ENCODE measurements around the gene RTKN2. TPM values are rescaled to one million over a fixed set of nuclear protein-coding genes. Genes with fewer than 3 reads are reported as not detected.

The RTKN2 gene
- total RNA-seq, 4 donors from 2014 or later: 4.9 to 10.8 (median 9.7) TPM

DNA sequence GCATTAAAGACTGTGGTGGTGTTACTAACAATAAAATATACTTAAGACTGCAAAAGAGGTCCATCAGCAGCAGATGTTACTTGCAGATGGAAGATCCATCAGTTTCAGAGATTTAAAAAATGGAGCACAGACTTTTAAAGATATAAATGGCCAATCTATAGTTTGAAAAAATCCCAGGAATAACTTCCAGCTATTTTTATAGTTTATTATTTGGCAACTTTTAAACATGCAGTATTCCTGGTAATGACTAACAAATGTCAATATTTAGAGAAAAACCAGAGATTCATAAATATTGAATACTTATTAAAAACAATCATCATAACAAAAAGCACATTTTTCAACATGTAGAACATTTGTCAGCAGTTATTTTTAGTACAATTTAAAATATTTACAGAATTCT lies 30.7 kb downstream of the RTKN2 start:
- DNase-seq: no peak
- intact Hi-C loops (cut with DNase I): no loop called here
- H3K27me3 ChIP-seq: no peaks in the 10 kb centered on the region
- H3K36me3 ChIP-seq: no peaks in the 10 kb centered on the region
- H3K4me3 ChIP-seq: no peak overlapping the region
- no peak for TF ChIP-seq POLR2A (IDR thresholded peaks at IDR 0.05)
- TF ChIP-seq, protein P1, sequence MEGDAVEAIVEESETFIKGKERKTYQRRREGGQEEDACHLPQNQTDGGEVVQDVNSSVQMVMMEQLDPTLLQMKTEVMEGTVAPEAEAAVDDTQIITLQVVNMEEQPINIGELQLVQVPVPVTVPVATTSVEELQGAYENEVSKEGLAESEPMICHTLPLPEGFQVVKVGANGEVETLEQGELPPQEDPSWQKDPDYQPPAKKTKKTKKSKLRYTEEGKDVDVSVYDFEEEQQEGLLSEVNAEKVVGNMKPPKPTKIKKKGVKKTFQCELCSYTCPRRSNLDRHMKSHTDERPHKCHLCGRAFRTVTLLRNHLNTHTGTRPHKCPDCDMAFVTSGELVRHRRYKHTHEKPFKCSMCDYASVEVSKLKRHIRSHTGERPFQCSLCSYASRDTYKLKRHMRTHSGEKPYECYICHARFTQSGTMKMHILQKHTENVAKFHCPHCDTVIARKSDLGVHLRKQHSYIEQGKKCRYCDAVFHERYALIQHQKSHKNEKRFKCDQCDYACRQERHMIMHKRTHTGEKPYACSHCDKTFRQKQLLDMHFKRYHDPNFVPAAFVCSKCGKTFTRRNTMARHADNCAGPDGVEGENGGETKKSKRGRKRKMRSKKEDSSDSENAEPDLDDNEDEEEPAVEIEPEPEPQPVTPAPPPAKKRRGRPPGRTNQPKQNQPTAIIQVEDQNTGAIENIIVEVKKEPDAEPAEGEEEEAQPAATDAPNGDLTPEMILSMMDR (IDR thresholded peaks at IDR 0.05): no peak
- H3K27ac ChIP-seq: no peak overlapping the region
- H3K9me3 ChIP-seq: no peaks in the 10 kb centered on the region
- peaks cover 0 to 6% (median 0%) of the 10 kb centered on the region in 3 donors for H3K4me1 ChIP-seq

DNA sequence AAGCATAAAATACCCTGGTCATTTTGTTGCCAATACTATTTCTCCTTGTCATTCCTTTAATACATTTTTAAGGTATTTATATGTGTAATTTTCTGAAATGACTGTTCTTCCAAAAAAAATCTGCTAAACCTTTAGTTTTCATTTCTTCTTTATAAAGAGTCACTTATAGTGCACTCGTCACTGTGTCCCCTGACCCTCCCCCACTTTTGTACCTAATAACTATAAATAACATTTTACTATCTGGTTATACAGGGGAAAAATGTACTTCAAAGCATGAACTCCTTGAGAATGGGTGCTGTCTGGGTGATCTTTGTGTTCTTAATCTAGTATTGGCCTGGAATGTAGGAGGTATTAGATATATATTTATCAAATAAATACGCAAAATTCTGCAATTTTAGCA lies 31.1 kb downstream of the RTKN2 start:
- intact Hi-C loops (cut with DNase I): no loop called here
- TF ChIP-seq, protein P1 (IDR thresholded peaks at IDR 0.05): no peak
- TF ChIP-seq POLR2A (IDR thresholded peaks at IDR 0.05): no peak
- 74 to 93% methylated on average over 2 of the region's 2 CpGs for WGBS, 2 donors

DNA sequence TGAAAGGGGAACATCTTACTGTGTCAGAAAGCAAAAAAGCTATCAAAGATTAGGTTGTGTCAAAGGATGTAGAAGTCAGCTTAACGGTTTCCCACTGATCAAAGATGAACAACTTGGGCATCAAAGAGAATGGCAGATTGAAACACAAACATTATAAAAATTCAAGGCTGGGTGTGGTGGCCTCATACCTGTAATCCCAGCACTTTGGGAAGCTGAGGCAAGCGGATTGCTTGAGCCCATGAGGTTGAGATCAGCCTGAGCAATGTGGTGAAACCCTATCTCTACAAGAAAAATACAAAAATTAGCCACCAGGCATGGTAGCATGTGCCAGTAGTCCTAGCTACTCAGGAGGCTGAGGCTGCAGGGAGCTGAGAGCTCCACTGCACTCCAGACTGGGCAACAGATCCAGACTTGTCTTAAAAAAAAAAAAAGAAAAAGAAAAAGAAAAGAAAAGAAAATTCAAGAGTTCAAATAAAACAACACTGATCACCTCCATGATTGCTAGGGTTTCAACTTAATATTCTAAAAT lies 34.5 kb downstream of the RTKN2 start:
- TF ChIP-seq, protein P1 (IDR thresholded peaks at IDR 0.05): no peak
- TF ChIP-seq POLR2A (IDR thresholded peaks at IDR 0.05): no peak
- Histone ChIP-seq H3K27me3 (no peaks in the 10 kb centered on the region), H3K4me1 (peaks cover 0 to 4% (median 0%) of the 10 kb centered on the region in 3 donors), H3K4me3 (no peak overlapping the region), H3K27ac (no peak overlapping the region), H3K9me3 (no peaks in the 10 kb centered on the region), H3K36me3 (no peaks in the 10 kb centered on the region)
- 74 to 80% methylated on average over 2 of the region's 2 CpGs for WGBS, 2 donors
- intact Hi-C loops (cut with DNase I): no loop called here
- no peak for DNase-seq

More for the DNA sequence above, 31.1 kb downstream of the RTKN2 start:
- Histone ChIP-seq H3K27ac (no peak overlapping the region), H3K36me3 (no peaks in the 10 kb centered on the region), H3K4me1 (peaks cover 0 to under 1% (median 0%) of the 10 kb centered on the region in 3 donors), H3K27me3 (no peaks in the 10 kb centered on the region), H3K9me3 (no peaks in the 10 kb centered on the region), H3K4me3 (no peak overlapping the region)
- no peak for DNase-seq

DNA sequence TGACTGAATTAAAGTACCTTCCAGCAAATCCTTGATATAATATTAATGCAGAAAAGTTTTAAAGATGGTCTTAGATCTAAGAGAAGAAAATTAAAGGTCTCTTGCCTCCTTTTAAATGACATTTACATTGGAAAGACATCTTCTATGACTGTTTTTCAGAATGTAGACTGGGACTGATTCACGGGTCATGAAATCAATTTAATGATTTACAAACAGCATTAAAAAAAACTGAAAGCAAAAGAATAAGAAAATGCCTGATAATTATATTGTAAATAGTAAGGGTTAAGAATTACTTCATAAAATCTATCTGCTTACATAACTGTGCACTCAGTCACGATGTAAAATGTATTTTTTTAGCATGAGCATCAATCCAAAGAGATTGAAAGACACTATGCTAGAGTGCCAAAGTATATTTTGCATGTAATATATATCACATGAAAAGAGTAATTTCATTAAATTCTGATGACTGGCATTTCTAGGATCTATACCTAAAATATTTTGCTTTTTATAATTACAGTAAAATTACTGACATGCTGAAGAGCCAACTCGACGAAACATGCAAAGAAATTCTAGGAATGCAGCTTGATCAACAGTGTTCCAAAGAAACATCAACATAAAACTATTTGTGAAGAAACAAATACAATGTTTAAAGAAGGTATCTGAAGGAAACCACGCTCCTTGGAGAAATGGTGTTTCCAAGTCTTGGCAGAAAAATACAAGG lies 35.1 kb downstream of the RTKN2 start:
- 61 to 67% methylated on average over 5 of the region's 5 CpGs for WGBS, 2 donors

DNA sequence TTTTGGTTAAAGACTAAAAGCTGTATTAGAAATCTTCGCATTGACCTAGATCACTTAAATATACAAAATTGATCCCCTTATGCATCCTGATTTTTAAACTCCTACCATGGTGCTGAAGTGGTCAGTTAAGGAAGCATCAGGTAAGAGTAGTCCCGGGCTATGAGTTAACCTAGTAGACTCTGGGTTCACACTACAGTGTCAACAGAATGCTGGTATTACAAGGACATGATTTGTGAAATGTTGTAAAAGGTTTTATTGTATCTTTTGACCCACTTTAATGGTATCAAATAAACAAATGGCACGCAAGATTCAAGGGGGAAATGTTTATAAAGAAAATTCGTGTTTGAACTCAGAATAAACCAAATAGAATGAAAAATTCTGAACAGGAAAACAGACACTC lies 36.8 kb downstream of the RTKN2 start:
- no peaks in the 10 kb centered on the region for H3K36me3 ChIP-seq
- DNase-seq: no peak
- no peaks in the 10 kb centered on the region for H3K27me3 ChIP-seq
- TF ChIP-seq, protein P1 (IDR thresholded peaks at IDR 0.05): no peak
- TF ChIP-seq POLR2A (IDR thresholded peaks at IDR 0.05): no peak
- peaks cover 0 to 4% (median 0%) of the 10 kb centered on the region in 3 donors for H3K4me1 ChIP-seq
- 74 to 91% methylated on average over 4 of the region's 4 CpGs for WGBS, 2 donors
- peak overlapping the region in 1 of 4 donors; percentile 31 for H3K27ac ChIP-seq
- H3K9me3 ChIP-seq: no peaks in the 10 kb centered on the region
- intact Hi-C loops (cut with DNase I): no loop called here
- no peak overlapping the region for H3K4me3 ChIP-seq

More for the DNA sequence above, 35.1 kb downstream of the RTKN2 start:
- Histone ChIP-seq H3K27me3 (no peaks in the 10 kb centered on the region), H3K27ac (no peak overlapping the region), H3K4me3 (no peak overlapping the region), H3K9me3 (no peaks in the 10 kb centered on the region), H3K4me1 (peaks cover 0 to 4% (median 0%) of the 10 kb centered on the region in 3 donors), H3K36me3 (no peaks in the 10 kb centered on the region)
- no peak for TF ChIP-seq POLR2A (IDR thresholded peaks at IDR 0.05)
- TF ChIP-seq, protein P1 (IDR thresholded peaks at IDR 0.05): no peak
- intact Hi-C loops (cut with DNase I): no loop called here
- DNase-seq: no peak

All from esophagus squamous epithelium (tissue), 5 donors.